ENCODE data around the gene ENOX1. TPM values are rescaled to one million over a fixed set of nuclear protein-coding genes. Genes with fewer than 3 reads are reported as not detected.

The ENOX1 gene
- total RNA-seq, 2 donors from 2014 or later = 0.22 to 1.4 TPM

DNA sequence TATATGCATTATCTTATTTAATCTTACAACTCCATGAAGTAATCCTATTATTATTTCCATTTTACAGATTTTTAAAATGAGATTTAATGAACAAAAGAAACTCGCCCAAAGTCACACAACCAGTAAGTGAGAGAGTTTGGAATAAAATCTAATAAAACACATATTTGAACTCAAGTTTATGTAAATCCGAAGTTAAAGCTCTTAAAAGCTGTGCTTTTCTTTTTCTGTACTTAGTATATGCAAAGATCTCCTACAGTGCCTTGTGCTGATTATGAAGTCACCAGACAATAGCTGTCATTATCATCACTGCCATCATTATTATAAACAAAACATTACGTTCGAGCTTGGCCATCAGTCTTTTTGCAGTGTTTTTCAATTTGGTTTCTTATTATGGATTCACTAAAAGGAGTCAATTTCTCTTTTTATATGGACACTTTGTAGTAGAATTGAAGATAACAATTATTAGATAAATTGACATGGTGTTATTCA lies 29.7 kb upstream of the ENOX1 start:
- intact Hi-C loops (cut with DNase I) = no loop called here
- TF ChIP-seq CTCF (IDR thresholded peaks at IDR 0.05) = no peak
- no peak for DNase-seq

DNA sequence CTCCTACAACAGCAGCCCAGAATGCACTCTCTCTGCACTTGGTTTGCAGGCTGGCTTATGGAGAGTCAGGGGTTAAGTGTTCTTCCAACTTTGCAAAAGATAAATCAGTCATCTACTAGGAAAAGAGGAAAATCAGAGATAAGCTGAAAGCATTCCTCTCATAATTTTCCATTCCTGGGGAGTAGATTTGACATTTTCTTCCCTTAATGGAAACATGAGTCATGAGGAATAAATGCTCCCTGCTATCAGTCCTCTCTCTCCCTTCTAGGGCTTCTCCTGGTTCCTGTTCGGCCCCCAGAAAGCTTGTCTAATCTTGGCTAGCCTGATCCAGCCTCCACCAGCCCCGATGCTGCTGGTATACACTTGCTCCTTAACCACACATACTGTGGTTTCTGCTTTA lies 28.4 kb upstream of the ENOX1 start:
- intact Hi-C loops (cut with DNase I) = no loop called here
- DNase-seq = no peak
- H3K27ac ChIP-seq = no peak overlapping the region

More for the DNA sequence above, 29.7 kb upstream of the ENOX1 start:
- no peaks in the 10 kb centered on the region for H3K27me3 ChIP-seq
- no peak overlapping the region for H3K27ac ChIP-seq
- H3K4me3 ChIP-seq = no peak overlapping the region
- no peaks in the 10 kb centered on the region for H3K9me3 ChIP-seq
- no peaks in the 10 kb centered on the region for H3K4me1 ChIP-seq
- no peaks in the 10 kb centered on the region for H3K36me3 ChIP-seq
- H3K9ac ChIP-seq (ENCODE audit: low read depth in 2 of 2, low read length in 2 of 2) = no peak overlapping the region

GRCh38 chr13:43808676-43809075 lies 21.9 kb upstream of the ENOX1 start:
- intact Hi-C loops (cut with DNase I) = no loop called here
- no peak overlapping the region for H3K4me3 ChIP-seq
- H3K27me3 ChIP-seq = no peaks in the 10 kb centered on the region
- H3K27ac ChIP-seq = no peak overlapping the region
- no peaks in the 10 kb centered on the region for H3K9me3 ChIP-seq
- DNase-seq = no peak
- H3K9ac ChIP-seq (ENCODE audit: low read depth in 2 of 2, low read length in 2 of 2) = no peak overlapping the region
- TF ChIP-seq CTCF (IDR thresholded peaks at IDR 0.05) = no peak
- H3K36me3 ChIP-seq = no peaks in the 10 kb centered on the region
- H3K4me1 ChIP-seq = no peaks in the 10 kb centered on the region

More for the DNA sequence above, 28.4 kb upstream of the ENOX1 start:
- Histone ChIP-seq H3K4me1 (no peaks in the 10 kb centered on the region), H3K9ac (ENCODE audit: low read depth in 2 of 2, low read length in 2 of 2) (no peak overlapping the region), H3K27me3 (no peaks in the 10 kb centered on the region), H3K4me3 (no peak overlapping the region), H3K36me3 (no peaks in the 10 kb centered on the region), H3K9me3 (no peaks in the 10 kb centered on the region)
- TF ChIP-seq CTCF (IDR thresholded peaks at IDR 0.05) = no peak

DNA sequence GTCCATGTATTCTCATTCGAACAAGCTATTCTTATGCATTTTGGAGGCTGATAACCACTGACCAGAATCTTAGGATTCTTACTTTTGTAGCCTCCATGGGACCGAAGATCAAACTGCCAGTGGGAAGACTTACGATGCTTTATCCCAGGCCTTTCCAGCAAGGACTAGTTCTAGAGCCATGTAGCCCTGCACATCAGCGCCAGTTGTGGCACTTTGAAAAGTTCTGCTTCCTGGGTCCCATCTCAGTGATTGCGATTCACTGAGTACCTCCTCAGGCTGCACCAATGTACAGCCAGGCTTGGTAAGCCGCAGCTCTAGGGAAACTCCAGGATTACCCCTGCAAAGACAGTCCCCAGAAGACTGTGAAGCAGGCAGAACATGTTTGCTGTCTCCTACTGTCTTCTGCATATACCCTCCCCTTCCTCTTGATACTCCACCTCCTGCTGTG lies 18.9 kb upstream of the ENOX1 start:
- Histone ChIP-seq H3K36me3 (no peaks in the 10 kb centered on the region), H3K9ac (ENCODE audit: low read depth in 2 of 2, low read length in 2 of 2) (no peak overlapping the region), H3K4me1 (no peaks in the 10 kb centered on the region), H3K27ac (no peak overlapping the region), H3K4me3 (no peak overlapping the region), H3K9me3 (no peaks in the 10 kb centered on the region), H3K27me3 (no peaks in the 10 kb centered on the region)
- TF ChIP-seq CTCF (IDR thresholded peaks at IDR 0.05) = no peak
- DNase-seq = no peak
- intact Hi-C loops (cut with DNase I) = no loop called here

DNA sequence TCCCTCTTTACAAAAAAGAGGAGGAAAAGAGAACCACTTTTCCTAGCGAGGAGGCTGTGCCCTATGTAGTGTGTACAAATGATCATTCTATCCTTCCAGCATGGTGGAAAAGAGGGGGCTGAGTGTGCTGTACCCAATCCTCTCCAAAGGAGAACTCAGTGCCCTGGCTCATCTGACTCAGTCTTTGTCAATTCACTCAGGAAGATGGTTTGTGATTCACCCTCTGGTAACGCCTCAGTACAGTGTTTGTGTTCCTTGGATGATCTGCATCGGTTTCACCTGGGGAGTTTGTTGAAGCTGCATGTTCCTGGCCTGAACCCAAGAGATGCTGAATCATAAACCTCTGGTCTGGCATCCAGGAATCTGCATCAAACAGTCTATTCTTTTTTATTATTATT lies 18.3 kb upstream of the ENOX1 start:
- no peaks in the 10 kb centered on the region for H3K27me3 ChIP-seq
- no peaks in the 10 kb centered on the region for H3K9me3 ChIP-seq
- TF ChIP-seq CTCF (IDR thresholded peaks at IDR 0.05) = no peak
- H3K27ac ChIP-seq = no peak overlapping the region
- H3K4me3 ChIP-seq = no peak overlapping the region
- no peak overlapping the region for H3K9ac ChIP-seq (ENCODE audit: low read depth in 2 of 2, low read length in 2 of 2)
- intact Hi-C loops (cut with DNase I) = no loop called here
- H3K36me3 ChIP-seq = no peaks in the 10 kb centered on the region
- no peaks in the 10 kb centered on the region for H3K4me1 ChIP-seq
- DNase-seq = no peak

Data from colonic mucosa (tissue), 4 donors.